ENCODE data around the gene SLC25A36. TPM values are rescaled to one million over a fixed set of nuclear protein-coding genes. Genes with fewer than 3 reads are reported as not detected.
"Not testable (repeated sequence)": the region's sequence is repeated elsewhere in the genome, so short reads cannot be mapped to it uniquely, and the experiment has no call there.

SLC25A36 gene
- polyA plus RNA-seq, 3 donors, result 161 to 223 (median 209) TPM

GRCh38 chr3:140950863-140951262 lies 9.2 kb downstream of the SLC25A36 start:
- no peak for DNase-seq (ENCODE audit: extremely low read depth in 1 of 11, low read depth in 9 of 11, low spot score in 4 of 11)

GRCh38 chr3:140951750-140952149 lies 10.1 kb downstream of the SLC25A36 start:
- DNase-seq (ENCODE audit: extremely low read depth in 1 of 11, low read depth in 9 of 11, low spot score in 4 of 11), result not testable (repeated sequence)

GRCh38 chr3:140953028-140953960 lies 11.7 kb downstream of the SLC25A36 start:
- DNase-seq (ENCODE audit: extremely low read depth in 1 of 11, low read depth in 9 of 11, low spot score in 4 of 11), result no peak

GRCh38 chr3:140954576-140954975 lies 12.9 kb downstream of the SLC25A36 start:
- DNase-seq (ENCODE audit: extremely low read depth in 1 of 11, low read depth in 9 of 11, low spot score in 4 of 11), result no peak

- DNase-seq (ENCODE audit: extremely low read depth in 1 of 11, low read depth in 9 of 11, low spot score in 4 of 11), result no peak
These were observed 14.0 kb downstream of the SLC25A36 start for GRCh38 chr3:140955645-140956044.

- DNase-seq (ENCODE audit: extremely low read depth in 1 of 11, low read depth in 9 of 11, low spot score in 4 of 11), result no peak
These were observed 14.6 kb downstream of the SLC25A36 start for GRCh38 chr3:140956058-140956835.

- peak in 1 of 11 donors; percentile 17 for DNase-seq (ENCODE audit: extremely low read depth in 1 of 11, low read depth in 9 of 11, low spot score in 4 of 11)
These were observed 31.2 kb downstream of the SLC25A36 start for GRCh38 chr3:140972833-140973232.

GRCh38 chr3:140974900-140975299 lies 33.3 kb downstream of the SLC25A36 start:
- DNase-seq (ENCODE audit: extremely low read depth in 1 of 11, low read depth in 9 of 11, low spot score in 4 of 11), result no peak

GRCh38 chr3:140980663-140981062 lies 39.0 kb downstream of the SLC25A36 start:
- DNase-seq (ENCODE audit: extremely low read depth in 1 of 11, low read depth in 9 of 11, low spot score in 4 of 11), result no peak

- DNase-seq (ENCODE audit: extremely low read depth in 1 of 11, low read depth in 9 of 11, low spot score in 4 of 11), result not testable (repeated sequence)
These were observed 46.2 kb downstream of the SLC25A36 start for GRCh38 chr3:140987792-140988191.

- DNase-seq (ENCODE audit: extremely low read depth in 1 of 11, low read depth in 9 of 11, low spot score in 4 of 11), result no peak
These were observed 52.7 kb downstream of the SLC25A36 start for GRCh38 chr3:140994316-140994715.

GRCh38 chr3:140994861-140995260 lies 53.2 kb downstream of the SLC25A36 start:
- DNase-seq (ENCODE audit: extremely low read depth in 1 of 11, low read depth in 9 of 11, low spot score in 4 of 11), result not testable (repeated sequence)

- no peak for DNase-seq (ENCODE audit: extremely low read depth in 1 of 11, low read depth in 9 of 11, low spot score in 4 of 11)
These were observed 54.2 kb downstream of the SLC25A36 start for GRCh38 chr3:140995881-140996280.

- DNase-seq (ENCODE audit: extremely low read depth in 1 of 11, low read depth in 9 of 11, low spot score in 4 of 11), result peak; percentile 36 to 66 (median 56)
These were observed 58.5 kb downstream of the SLC25A36 start for GRCh38 chr3:141000027-141000663.

- no peak for DNase-seq (ENCODE audit: extremely low read depth in 1 of 11, low read depth in 9 of 11, low spot score in 4 of 11)
These were observed 59.0 kb downstream of the SLC25A36 start for GRCh38 chr3:141000686-141001085.

GRCh38 chr3:141006344-141006743 lies 64.7 kb downstream of the SLC25A36 start:
- no peak for DNase-seq (ENCODE audit: extremely low read depth in 1 of 11, low read depth in 9 of 11, low spot score in 4 of 11)

GRCh38 chr3:141009496-141009895 lies 67.9 kb downstream of the SLC25A36 start:
- DNase-seq (ENCODE audit: extremely low read depth in 1 of 11, low read depth in 9 of 11, low spot score in 4 of 11), result no peak

GRCh38 chr3:141011232-141011996 lies 69.8 kb downstream of the SLC25A36 start:
- peak; percentile 24 to 68 (median 61) for DNase-seq (ENCODE audit: extremely low read depth in 1 of 11, low read depth in 9 of 11, low spot score in 4 of 11)

- no peak for DNase-seq (ENCODE audit: extremely low read depth in 1 of 11, low read depth in 9 of 11, low spot score in 4 of 11)
These were observed 70.3 kb downstream of the SLC25A36 start for GRCh38 chr3:141011997-141012262.

Data from renal cortex interstitium (tissue), 11 donors.